ENCODE data around the gene LIPK. TPM values are rescaled to one million over a fixed set of nuclear protein-coding genes. Genes with fewer than 3 reads are reported as not detected.
"Not testable (repeated sequence)": the region's sequence is repeated elsewhere in the genome, so short reads cannot be mapped to it uniquely, and the experiment has no call there.

The LIPK gene
- total RNA-seq, 4 donors from 2014 or later: not detected

GRCh38 chr10:88689366-88689765 is 16.7 kb upstream of the LIPK start:
- no peaks in the 10 kb centered on the region for H3K36me3 ChIP-seq
- H3K27ac ChIP-seq: no peak overlapping the region
- H3K9me3 ChIP-seq: no peaks in the 10 kb centered on the region
- H3K4me1 ChIP-seq: no peaks in the 10 kb centered on the region
- DNase-seq (no peak), ATAC-seq (no peak)
- intact Hi-C loops (cut with DNase I; ENCODE audit: low total_unique reads): no loop called here
- in situ Hi-C loops (cut with MboI; ENCODE audit: low sequenced_read_pairs in 4 of 4): no loop called here
- TF ChIP-seq CTCF (IDR thresholded peaks at IDR 0.05 in 4 of 5, conservative IDR thresholded peaks at IDR 0.05 in 1 of 5) (no peak), POLR2A (IDR thresholded peaks at IDR 0.05) (no peak)
- H3K4me3 ChIP-seq: no peak overlapping the region
- H3K27me3 ChIP-seq: no peaks in the 10 kb centered on the region

GRCh38 chr10:88693392-88694020 is 12.5 kb upstream of the LIPK start:
- H3K36me3 ChIP-seq: no peaks in the 10 kb centered on the region
- no peaks in the 10 kb centered on the region for H3K9me3 ChIP-seq
- H3K4me1 ChIP-seq: no peaks in the 10 kb centered on the region
- in situ Hi-C loops (cut with MboI; ENCODE audit: low sequenced_read_pairs in 4 of 4): no loop called here
- TF ChIP-seq CTCF (IDR thresholded peaks at IDR 0.05 in 4 of 5, conservative IDR thresholded peaks at IDR 0.05 in 1 of 5): no peak
- TF ChIP-seq POLR2A (IDR thresholded peaks at IDR 0.05): no peak
- no peak overlapping the region for H3K4me3 ChIP-seq
- DNase-seq: no peak
- H3K27ac ChIP-seq: no peak overlapping the region
- H3K27me3 ChIP-seq: no peaks in the 10 kb centered on the region
- ATAC-seq: no peak
- intact Hi-C loops (cut with DNase I; ENCODE audit: low total_unique reads): no loop called here

- H3K27ac ChIP-seq: no peak overlapping the region
- in situ Hi-C loops (cut with MboI; ENCODE audit: low sequenced_read_pairs in 4 of 4) (no loop called here), intact Hi-C loops (cut with DNase I; ENCODE audit: low total_unique reads) (no loop called here)
- TF ChIP-seq CTCF (IDR thresholded peaks at IDR 0.05 in 4 of 5, conservative IDR thresholded peaks at IDR 0.05 in 1 of 5) (no peak), POLR2A (IDR thresholded peaks at IDR 0.05) (no peak)
- ATAC-seq: no peak
- H3K9me3 ChIP-seq: no peaks in the 10 kb centered on the region
- H3K4me3 ChIP-seq: no peak overlapping the region
- DNase-seq: no peak
- no peaks in the 10 kb centered on the region for H3K36me3 ChIP-seq
- H3K4me1 ChIP-seq: no peaks in the 10 kb centered on the region
- H3K27me3 ChIP-seq: no peaks in the 10 kb centered on the region
These were observed 3.0 kb upstream of the LIPK start for GRCh38 chr10:88702848-88703597.

- no peak for TF ChIP-seq POLR2A (IDR thresholded peaks at IDR 0.05)
- no peak for TF ChIP-seq CTCF (IDR thresholded peaks at IDR 0.05 in 4 of 5, conservative IDR thresholded peaks at IDR 0.05 in 1 of 5)
- Histone ChIP-seq H3K4me3 (no peak overlapping the region), H3K9me3 (no peaks in the 10 kb centered on the region), H3K27me3 (no peaks in the 10 kb centered on the region), H3K27ac (no peak overlapping the region), H3K4me1 (peaks cover 0 to 3% of the 10 kb centered on the region in 2 donors), H3K36me3 (no peaks in the 10 kb centered on the region)
- no peak for DNase-seq
- in situ Hi-C loops (cut with MboI; ENCODE audit: low sequenced_read_pairs in 4 of 4) (no loop called here), intact Hi-C loops (cut with DNase I; ENCODE audit: low total_unique reads) (no loop called here)
- ATAC-seq: no peak
These were observed 1.5 kb downstream of the LIPK start for GRCh38 chr10:88707429-88708155.

GRCh38 chr10:88709361-88709760 is 3.3 kb downstream of the LIPK start:
- in situ Hi-C loops (cut with MboI; ENCODE audit: low sequenced_read_pairs in 4 of 4); intact Hi-C loops (cut with DNase I; ENCODE audit: low total_unique reads); ATAC-seq: not testable (repeated sequence)

More at GRCh38 chr10:88709361-88709760, 3.3 kb downstream of the LIPK start:
- H3K9me3 ChIP-seq, H3K4me3 ChIP-seq, H3K4me1 ChIP-seq, H3K27ac ChIP-seq, DNase-seq, H3K36me3 ChIP-seq, H3K27me3 ChIP-seq: not testable (repeated sequence)

Data from gastrocnemius medialis (tissue), 4 donors.